ENCODE measurements around the gene CDC7. TPM values are rescaled to one million over a fixed set of nuclear protein-coding genes. Genes with fewer than 3 reads are reported as not detected.

The CDC7 gene
- total and polyA plus RNA-seq, 2 donors (not counting 1 experiment from before 2014, with no cell fraction given), result 3.9 to 7.4 TPM

DNA sequence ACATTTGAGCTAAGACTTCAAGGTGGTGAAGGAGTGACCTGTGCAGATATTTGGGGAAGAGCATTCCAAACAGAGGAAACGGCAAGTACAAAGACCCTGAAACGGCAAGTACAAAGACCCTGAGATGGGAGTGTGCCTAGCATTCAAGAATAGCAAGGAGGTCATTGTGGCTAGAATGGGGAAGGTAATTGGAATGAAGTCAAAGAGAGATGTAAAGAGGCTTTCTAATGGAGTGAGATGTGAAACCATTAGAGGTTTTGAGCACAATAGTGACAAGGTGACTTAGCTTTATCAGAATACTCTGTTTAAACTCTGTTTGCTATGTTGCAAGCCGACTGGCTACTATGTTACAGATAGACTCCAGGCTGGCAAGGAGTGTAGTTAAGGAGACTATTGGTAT is 4.4 kb downstream of the CDC7 start:
- no peak overlapping the region for H3K27ac ChIP-seq (ENCODE audit: low read length in 2 of 2)
- H2AFZ ChIP-seq (ENCODE audit: insufficient read depth, low read depth, low read length, poor library complexity, severe bottlenecking), result no peak overlapping the region
- H3K27ac Mint-ChIP-seq, result no peak overlapping the region
- WGBS (ENCODE audit: insufficient coverage), result 78% methylated on average over 2 of the region's 3 CpGs
- H3K4me3 Mint-ChIP-seq, result no peak overlapping the region
- no peaks in the 10 kb centered on the region for H3K9me3 Mint-ChIP-seq (ENCODE audit: insufficient read depth)
- no peak overlapping the region for H3K4me3 ChIP-seq (ENCODE audit: control extremely low read depth in 1 of 5, extremely low read depth in 1 of 5, insufficient read depth in 1 of 5, low read depth in 2 of 5, low read length in 4 of 5)
- intact Hi-C loops (cut with micrococcal nuclease), result loop anchor here (10.0 kb wide), 1 partner anchor 220 kb away; no protein-coding TSS in a partner anchor
- H4K20me1 ChIP-seq (ENCODE audit: control insufficient read depth, insufficient read depth, low read length, poor library complexity, severe bottlenecking), result no peaks in the 10 kb centered on the region
- peaks cover 17% of the 10 kb centered on the region for H3K79me2 ChIP-seq (ENCODE audit: control insufficient read depth, insufficient read depth, low read length)
- ChIA-PET CTCF (no interaction called here), POLR2A (no interaction called here)
- H3K4me2 ChIP-seq (replicated peaks; ENCODE audit: low read depth, low read length, poor library complexity, severe bottlenecking), result no peak overlapping the region
- no peaks in the 10 kb centered on the region for H3K9me3 ChIP-seq (ENCODE audit: control extremely low read depth in 1 of 3, control insufficient read depth in 2 of 3, insufficient read depth in 1 of 3, low read length in 2 of 3)
- H3K9ac ChIP-seq (ENCODE audit: low read length), result no peak overlapping the region
- peaks cover 17% of the 10 kb centered on the region for H3K4me1 Mint-ChIP-seq
- ATAC-seq (ENCODE audit: low read depth) (no peak), DNase-seq (no peak)
- H3K4me1 ChIP-seq (ENCODE audit: control insufficient read depth in 2 of 2, insufficient read depth in 2 of 2, low read length in 2 of 2), result peaks cover 9 to 12% of the 10 kb centered on the region in 2 donors
- no peaks in the 10 kb centered on the region for H3K36me3 ChIP-seq (replicated peaks in 1 of 2; ENCODE audit: control extremely low read depth in 1 of 2, control insufficient read depth in 1 of 2, extremely low read depth in 1 of 2, insufficient read depth in 2 of 2, low read length in 1 of 2)
- TF ChIP-seq, protein P1, sequence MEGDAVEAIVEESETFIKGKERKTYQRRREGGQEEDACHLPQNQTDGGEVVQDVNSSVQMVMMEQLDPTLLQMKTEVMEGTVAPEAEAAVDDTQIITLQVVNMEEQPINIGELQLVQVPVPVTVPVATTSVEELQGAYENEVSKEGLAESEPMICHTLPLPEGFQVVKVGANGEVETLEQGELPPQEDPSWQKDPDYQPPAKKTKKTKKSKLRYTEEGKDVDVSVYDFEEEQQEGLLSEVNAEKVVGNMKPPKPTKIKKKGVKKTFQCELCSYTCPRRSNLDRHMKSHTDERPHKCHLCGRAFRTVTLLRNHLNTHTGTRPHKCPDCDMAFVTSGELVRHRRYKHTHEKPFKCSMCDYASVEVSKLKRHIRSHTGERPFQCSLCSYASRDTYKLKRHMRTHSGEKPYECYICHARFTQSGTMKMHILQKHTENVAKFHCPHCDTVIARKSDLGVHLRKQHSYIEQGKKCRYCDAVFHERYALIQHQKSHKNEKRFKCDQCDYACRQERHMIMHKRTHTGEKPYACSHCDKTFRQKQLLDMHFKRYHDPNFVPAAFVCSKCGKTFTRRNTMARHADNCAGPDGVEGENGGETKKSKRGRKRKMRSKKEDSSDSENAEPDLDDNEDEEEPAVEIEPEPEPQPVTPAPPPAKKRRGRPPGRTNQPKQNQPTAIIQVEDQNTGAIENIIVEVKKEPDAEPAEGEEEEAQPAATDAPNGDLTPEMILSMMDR (IDR thresholded peaks at IDR 0.05), result no peak
- H3K27me3 Mint-ChIP-seq, result no peaks in the 10 kb centered on the region
- H3K27me3 ChIP-seq (replicated peaks in 1 of 4; ENCODE audit: control extremely low read depth in 1 of 4, control insufficient read depth in 3 of 4, insufficient read depth in 4 of 4, low read length in 3 of 4), result no peaks in the 10 kb centered on the region

DNA sequence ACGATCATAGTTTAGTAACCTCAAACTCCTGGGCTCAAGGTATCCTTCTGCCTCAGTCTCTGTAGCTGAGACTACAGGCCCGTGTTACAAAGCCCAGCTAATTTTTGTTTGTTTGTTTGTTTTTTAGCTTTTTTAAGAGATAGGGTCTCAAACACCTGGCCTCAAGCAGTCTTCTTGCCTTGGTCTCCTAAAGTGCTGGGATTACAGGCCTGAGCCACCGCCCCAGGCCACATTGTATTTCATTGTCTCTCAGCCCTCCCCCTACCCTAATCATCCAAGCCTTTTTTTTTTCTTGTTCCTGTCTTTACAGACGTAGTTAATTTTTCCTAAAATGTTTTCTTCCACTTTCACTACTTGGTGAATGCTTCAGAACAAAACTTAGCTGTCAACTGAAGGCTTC is 5.4 kb downstream of the CDC7 start:
- POLR2A ChIA-PET, result no interaction called here
- H3K9me3 Mint-ChIP-seq (ENCODE audit: insufficient read depth), result no peaks in the 10 kb centered on the region

More for the DNA sequence above, 5.4 kb downstream of the CDC7 start:
- H3K9ac ChIP-seq (ENCODE audit: low read length), result no peak overlapping the region
- intact Hi-C loops (cut with micrococcal nuclease), result loop anchor here (10.0 kb wide), 1 partner anchor 221 kb away; no protein-coding TSS in a partner anchor
- peaks cover 4 to 8% of the 10 kb centered on the region in 2 donors for H3K4me1 ChIP-seq (ENCODE audit: control insufficient read depth in 2 of 2, insufficient read depth in 2 of 2, low read length in 2 of 2)
- no peak for TF ChIP-seq EZH2 (IDR thresholded peaks at IDR 0.05; ENCODE audit: borderline replicate concordance, insufficient read depth, low read depth, low read length, poor library complexity, severe bottlenecking)
- TF ChIP-seq, protein P1 (IDR thresholded peaks at IDR 0.05), result no peak
- peaks cover 17% of the 10 kb centered on the region for H3K4me1 Mint-ChIP-seq
- H3K4me3 Mint-ChIP-seq, result no peak overlapping the region
- no peak overlapping the region for H2AFZ ChIP-seq (ENCODE audit: insufficient read depth, low read depth, low read length, poor library complexity, severe bottlenecking)
- WGBS (ENCODE audit: insufficient coverage), result 100% methylated on average over 1 of the region's 4 CpGs
- no peaks in the 10 kb centered on the region for H3K27me3 ChIP-seq (replicated peaks in 1 of 4; ENCODE audit: control extremely low read depth in 1 of 4, control insufficient read depth in 3 of 4, insufficient read depth in 4 of 4, low read length in 3 of 4)
- no peak overlapping the region for H3K4me2 ChIP-seq (replicated peaks; ENCODE audit: low read depth, low read length, poor library complexity, severe bottlenecking)
- H3K9me3 ChIP-seq (ENCODE audit: control extremely low read depth in 1 of 3, control insufficient read depth in 2 of 3, insufficient read depth in 1 of 3, low read length in 2 of 3), result no peaks in the 10 kb centered on the region
- DNase-seq (no peak), ATAC-seq (ENCODE audit: low read depth) (no peak)
- no peaks in the 10 kb centered on the region for H4K20me1 ChIP-seq (ENCODE audit: control insufficient read depth, insufficient read depth, low read length, poor library complexity, severe bottlenecking)
- CTCF ChIA-PET, result no interaction called here
- H3K4me3 ChIP-seq (ENCODE audit: control extremely low read depth in 1 of 5, extremely low read depth in 1 of 5, insufficient read depth in 1 of 5, low read depth in 2 of 5, low read length in 4 of 5), result no peak overlapping the region
- H3K27me3 Mint-ChIP-seq, result no peaks in the 10 kb centered on the region
- no peaks in the 10 kb centered on the region for H3K36me3 ChIP-seq (replicated peaks in 1 of 2; ENCODE audit: control extremely low read depth in 1 of 2, control insufficient read depth in 1 of 2, extremely low read depth in 1 of 2, insufficient read depth in 2 of 2, low read length in 1 of 2)
- no peak overlapping the region for H3K27ac ChIP-seq (ENCODE audit: low read length in 2 of 2)
- H3K27ac Mint-ChIP-seq, result no peak overlapping the region
- peaks cover 17% of the 10 kb centered on the region for H3K79me2 ChIP-seq (ENCODE audit: control insufficient read depth, insufficient read depth, low read length)

Measured in B cell (primary cell).